HG03159 (cell line): ENCODE measurements around the gene TRPV4.

Experiments used
- ATAC-seq: cut with Tn5 transposase; IDR thresholded peaks from one replicate; pipeline ENCODE4 v1.9.1; 2021; ENCODE audit warnings: mild to moderate bottlenecking, moderate library complexity; ENCODE audit not compliant: unreplicated experiment

TRPV4 gene

DNA sequence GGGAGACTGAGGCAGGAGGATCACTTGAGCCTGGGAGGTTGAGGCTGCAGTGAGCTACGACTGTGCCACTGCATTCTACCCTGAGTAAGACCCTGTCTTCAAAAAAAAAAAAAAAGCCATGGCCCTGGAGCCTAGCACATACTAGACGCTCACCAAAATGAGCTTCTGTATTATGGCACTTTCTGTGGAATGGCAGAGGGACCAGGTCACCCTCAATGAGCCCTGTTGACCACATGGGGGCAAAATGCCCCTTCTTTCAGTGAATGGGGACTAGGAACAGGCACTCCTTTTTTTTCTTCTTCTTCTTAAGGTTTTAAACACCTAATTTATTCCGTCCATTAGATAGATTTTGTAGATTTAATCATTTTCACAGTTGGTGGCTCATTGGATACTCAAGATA is 69.1 kb downstream of the TRPV4 start:
- ATAC-seq = no peak

DNA sequence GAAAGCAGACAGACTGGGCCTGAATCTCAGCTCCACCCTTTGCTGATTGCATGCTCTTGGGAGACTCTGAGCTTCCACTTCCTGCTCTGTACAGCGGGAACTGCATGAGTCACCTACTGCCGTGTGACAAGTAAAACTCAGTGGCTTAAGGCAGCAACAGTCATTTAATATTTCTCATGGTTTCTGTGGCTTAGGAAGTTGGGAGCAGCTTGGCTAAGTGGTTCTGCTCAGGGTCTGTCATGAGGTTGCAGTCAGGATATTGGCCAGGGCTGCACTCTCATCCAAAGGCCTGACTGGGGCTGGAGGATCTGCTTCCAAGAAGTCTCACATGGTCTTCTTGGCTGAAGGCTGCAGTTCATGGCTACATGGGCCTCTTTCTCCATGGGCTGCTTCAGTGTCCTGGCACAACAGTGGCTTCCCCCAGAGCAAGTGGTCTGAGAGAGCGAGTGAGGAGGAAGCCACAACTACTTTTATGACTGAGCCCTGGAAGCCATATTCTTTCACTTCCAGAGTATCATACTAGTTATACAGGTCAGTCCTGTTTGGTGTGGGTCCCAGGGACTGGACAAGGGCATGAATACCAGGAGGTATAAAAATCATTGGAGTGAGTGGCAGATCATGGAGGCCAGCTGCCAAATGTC is 69.9 kb downstream of the TRPV4 start:
- no peak for ATAC-seq

DNA sequence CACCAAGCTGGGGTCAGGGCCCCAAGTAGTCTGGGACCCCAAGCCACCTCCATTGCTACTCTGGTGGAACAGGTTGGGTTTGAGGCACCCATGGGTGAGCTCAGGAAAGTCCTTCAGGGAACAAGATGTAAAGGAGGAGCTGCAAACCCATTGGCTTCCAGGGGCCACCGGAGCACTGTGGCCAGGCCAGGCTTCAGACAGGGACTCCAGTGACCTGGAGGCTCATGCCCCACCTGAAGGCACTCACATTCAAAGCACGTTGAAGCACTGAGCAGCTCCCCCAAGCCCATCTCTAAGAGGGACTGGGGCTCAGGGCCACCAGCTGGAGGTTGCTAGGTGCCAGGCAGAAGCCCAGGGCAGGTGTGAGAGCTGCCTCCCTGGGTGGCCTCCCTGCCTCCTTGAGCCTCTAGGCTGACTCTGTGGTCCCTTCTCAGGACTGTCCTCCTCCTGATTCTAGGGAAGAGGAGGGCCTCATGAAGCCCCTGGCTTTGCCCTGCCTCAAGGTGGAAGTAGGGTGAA is 70.5 kb downstream of the TRPV4 start:
- no peak for ATAC-seq

DNA sequence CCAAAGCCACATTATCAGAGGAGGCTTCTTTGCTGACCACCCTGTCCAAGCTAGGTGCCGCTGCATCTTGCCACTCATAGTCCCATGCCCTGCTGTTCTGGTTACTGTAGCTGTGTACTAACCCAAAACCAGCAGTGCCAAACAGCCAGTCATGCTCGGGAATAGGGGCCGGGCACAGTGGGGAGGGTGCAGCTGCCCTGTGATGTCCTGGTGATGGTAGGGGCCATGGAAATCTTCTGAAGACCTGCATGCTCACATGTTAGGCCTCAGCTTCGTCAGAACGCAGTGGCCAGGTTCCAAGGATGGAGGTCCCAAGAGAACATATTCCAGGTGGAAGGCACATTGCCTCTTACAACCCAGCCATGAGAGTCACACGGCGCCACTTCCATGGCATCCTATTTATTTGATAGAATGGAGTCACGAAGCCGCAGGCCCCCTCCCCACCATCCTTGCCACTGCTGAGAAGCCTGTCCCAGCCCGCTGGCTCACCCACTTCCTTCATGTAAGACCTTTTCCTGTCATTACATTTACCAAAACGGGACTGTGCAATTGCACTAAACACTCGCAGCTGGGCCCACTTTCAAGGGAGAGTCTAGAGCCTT is 71.0 kb downstream of the TRPV4 start:
- no peak for ATAC-seq

DNA sequence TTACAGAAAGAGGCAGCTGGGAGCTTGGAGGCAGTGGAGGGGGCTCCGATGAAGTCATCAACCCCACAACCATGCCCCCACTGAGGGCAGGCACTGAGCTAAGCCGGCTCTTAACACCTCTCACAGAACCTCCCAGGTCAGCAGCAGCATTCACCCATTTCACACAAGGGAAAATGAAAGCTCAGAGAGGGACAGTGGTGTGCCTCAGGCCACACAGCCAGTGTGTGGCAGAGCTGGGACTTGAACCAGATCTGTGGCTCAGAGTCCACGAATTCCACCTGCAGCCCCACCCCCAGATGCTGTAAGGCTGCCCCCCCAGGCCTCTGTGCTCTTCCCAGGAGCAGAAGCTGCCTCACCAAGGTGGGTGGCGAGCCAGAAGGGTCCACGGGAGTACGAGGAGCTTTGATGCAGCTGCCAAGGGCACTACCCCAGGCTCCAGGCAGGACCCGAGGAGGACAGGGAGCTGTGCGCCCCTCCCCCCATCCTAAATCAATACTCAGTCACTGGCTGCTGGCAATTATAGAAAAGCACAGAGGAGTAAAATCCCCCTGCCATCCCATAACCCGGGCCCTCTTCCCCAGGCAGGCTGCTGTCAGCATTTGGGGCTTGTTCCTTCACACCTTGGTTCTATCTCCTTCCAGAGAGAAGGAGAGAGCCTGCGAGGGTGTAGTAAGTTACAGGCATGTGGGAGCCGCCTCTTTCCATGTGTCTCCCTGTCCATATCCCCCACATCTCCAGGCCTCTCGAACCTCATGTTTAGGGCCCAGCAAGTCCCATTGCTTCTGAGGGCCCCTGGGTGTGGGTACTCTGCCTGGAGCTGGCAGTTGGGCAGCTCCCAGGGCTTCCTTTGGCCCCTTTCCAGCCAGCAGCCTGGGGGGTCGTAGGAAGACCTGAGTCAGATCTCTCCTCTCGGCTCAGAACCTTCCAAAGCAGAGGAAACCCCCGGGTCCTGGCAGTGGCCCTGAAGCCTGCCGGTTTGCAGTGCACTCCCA is 72.0 kb downstream of the TRPV4 start:
- ATAC-seq = no peak

DNA sequence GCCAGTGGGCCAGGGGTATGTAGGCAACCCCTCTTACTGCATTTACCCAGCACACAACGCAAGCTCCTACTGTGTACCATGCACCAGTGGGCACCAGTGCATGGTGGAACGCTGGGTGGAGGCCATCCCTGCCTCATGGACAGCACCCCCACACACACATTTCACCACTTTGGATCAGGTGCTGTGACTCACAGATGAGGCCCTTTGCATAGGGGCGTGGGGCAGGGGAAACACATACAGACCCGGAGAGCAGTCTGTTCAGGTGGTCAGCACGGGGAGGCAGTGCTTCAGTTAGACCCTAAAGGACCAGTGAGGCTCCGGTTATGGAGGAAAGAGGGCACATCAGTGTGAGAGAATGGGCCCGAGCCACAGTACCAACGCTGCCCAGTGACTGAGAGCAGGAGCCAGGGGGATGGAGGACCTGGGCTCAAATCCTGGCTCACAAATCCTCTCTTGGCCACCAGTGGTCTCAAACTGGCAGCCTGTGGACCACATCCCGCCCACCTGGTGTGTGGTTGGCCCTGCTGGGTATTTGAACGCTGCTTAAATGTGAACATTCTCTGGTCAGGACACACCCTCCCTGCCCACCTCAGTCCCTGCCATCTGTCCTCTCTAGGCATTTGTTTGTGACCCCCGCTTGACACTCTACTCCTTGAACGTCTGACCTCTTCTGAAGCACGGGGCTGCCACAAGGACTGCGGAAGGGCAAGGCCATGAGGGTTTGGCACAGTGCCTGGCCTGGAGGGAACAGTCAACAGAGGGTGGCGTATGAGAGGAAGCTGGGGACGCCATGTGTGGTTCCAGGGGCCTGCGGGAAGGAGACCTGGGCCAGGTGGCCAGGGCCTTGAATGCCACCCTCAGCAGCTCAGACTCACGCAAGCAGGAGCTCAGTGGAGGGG is 72.9 kb downstream of the TRPV4 start:
- no peak for ATAC-seq

DNA sequence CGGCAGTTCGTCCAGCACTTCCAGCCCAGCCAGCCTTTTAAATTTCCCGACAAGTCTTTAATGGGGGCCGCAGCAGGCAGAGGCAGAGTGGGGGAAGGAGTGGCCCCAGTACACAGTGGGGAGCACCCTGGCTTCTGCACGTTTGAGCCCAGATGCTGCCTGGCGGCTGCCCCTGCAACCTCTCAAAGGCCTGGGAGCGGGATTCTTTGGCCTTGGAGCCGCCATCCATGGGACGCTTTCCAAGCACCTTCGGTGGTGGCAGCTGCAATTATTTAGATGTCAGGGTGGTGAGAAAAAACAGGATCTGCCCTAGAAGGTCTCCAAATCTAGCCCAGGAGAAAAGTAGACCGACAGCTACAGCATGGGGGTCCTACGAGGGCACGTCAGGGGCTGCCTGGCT is 73.6 kb downstream of the TRPV4 start:
- ATAC-seq = no peak

DNA sequence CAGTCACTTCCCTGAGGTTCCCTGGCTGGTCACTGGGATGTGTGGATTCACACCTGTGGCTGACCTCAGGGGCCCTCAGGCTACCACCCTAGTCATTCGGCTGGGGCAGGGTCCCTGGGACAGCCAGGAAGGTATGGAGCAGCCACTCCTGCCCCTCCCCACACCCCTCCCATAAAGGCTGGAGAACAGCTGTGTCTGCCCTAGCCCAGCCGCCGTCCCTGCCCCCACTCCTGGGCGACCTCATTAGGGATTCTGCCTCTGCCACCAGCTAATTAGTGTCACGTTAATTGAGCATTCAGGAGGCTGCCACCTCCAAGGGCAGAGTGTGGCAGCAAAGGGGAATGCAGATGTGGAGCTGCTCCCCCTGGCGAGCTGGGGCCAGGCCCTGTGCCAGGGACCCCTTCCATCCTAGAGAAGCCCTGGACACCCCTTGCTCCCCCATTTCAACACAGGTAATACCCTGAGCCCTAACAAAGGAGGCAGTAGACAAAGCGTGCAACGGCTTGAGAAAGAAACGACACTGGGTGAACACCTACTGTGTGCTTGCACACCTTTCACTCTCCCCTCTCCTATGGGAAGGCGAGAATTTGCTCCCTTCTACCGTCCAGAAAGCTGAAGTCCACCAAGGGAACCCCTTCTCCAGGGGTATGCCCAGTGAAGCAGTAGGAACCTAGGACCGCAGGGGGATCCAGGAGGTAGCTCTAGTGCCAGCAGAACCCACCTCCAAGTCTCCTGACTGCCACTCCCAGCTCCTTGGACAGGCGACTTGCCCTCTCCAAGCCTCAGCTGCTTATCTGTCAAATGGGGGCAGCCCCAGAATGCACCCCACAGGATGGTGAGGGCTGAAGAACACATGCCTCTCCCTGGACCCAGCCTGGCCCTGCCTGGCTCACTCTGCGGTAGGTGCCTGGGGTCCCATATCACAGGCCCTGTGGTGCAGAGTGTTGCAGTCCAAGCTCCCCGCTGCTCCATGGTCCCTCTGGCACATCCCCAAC is 74.5 kb downstream of the TRPV4 start:
- no peak for ATAC-seq

DNA sequence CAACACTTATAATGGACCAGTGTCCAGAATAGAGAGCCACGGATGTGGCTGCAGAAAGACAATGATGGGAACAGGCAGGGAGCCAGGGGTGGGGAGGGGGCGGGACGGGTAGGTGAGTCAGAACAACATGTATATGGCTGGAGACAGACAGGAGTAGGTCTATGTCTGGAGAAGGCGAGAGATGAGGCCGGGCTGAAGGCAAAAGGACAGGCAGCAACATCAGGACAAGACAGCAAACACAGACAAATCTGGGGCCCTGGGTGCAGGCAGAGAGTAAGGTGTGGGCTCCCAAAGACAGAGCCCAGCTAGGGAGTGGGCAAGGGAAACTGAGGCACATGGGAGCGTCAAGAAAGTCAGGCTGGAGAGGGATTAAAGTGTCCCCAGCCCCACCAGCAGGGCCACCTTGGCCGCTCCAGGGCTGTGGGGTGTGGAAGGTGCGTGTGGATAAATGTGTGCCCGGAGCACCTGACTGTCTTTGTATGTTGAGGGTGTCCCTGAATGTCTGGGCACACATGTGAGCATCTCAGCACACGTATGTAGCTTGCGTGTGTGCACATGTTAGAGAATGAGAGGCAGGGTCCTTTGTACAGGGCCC is 75.4 kb downstream of the TRPV4 start:
- ATAC-seq = no peak

DNA sequence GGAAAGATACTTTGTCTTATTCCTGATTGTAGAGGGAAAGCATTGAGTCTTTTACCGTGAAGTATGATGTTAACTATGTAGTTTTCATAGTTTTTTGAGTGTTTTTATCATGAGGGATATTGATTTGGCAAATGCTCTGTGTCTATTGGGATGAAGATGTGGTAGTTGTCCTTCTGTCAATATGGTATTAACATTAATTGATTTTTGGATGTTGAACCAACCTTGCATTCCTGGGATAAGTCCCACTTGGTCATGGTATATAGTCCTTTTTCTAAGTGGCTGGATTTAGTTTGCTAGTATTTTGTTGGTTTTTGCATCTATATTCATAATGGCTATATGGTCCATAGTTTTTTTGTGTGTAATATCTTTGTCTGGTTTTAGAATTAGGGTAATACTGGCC is 76.7 kb downstream of the TRPV4 start:
- no peak for ATAC-seq

DNA sequence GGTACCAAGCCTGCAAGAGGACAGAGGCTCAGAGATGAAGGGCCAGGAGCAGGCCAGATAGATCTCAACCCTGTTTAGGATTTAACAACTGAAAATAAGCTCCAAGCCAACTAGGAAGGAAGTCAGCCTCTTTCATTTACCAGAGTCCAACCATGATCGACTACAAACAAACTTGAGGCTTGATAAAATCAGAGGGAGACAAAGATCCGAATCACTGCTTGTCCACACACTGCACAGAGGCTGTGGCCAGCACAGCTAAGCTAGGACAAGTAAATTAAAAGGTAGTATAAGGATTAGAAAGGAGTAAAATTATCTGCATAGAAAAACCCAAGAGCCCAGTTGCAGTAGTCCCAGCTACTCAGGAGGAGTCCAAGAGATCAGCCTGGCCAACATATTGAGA is 79.2 kb downstream of the TRPV4 start:
- no peak for ATAC-seq

DNA sequence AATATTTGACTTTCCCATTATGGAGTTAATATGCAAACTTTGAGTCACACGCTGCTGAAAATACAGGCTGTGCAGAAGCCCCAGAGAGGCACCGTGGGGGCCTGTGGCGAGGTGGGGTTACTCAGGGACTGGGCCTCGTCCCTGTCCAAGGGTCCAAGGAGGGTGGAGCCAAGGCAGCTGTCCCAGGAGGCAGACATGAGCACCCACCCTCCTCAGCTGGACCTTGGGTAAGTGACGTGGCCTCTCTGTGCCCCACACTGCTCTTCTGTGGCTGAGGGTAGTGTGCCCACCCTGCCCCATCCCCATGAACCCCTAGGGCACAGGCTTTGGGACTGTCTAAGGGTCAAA is 80.2 kb downstream of the TRPV4 start:
- ATAC-seq = no peak

DNA sequence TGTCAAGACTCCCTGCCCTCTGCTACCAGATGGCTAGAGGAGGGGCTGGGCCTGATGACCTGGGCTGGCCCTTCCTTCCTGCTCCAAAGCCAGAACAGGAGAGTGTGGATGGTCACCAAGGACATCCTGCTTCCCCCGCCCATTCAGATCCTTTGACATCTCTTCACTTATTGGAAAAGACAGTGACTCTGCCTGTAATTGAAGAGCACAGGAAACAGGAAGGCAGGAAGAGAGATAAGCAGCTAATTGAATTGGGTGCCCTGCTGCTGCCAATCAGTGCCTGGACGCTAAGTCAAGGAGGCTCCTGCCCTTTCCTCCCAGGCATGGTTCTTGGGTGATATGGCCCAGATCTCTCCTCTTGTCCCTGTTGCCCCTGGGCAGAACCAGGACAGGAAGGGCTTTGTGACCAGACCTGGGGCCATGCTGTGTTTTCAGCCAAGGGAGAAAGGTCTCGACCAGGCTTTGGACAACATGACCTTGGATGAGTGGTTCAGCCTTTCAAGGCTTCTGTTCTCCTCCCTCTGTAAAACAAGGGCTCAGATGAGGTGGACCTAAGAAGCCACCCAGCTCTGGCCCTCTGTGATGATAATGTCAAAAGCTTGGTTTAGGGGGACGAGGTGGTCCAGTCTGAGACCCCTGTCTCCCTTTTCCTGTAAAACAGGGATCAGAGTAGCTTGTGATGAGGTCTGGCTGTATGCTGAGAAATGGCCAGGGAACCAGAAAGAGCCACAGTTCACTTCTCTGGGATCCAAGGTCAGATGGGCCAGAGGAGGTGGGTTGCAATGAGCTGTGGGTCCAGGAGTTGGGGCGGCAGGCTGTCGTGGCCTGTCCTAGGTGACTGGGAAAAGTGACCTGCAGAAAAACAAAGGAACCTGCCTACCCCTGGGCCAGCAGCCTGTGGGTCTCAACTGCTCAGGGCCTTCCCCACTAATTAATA is 80.8 kb downstream of the TRPV4 start:
- ATAC-seq = no peak

DNA sequence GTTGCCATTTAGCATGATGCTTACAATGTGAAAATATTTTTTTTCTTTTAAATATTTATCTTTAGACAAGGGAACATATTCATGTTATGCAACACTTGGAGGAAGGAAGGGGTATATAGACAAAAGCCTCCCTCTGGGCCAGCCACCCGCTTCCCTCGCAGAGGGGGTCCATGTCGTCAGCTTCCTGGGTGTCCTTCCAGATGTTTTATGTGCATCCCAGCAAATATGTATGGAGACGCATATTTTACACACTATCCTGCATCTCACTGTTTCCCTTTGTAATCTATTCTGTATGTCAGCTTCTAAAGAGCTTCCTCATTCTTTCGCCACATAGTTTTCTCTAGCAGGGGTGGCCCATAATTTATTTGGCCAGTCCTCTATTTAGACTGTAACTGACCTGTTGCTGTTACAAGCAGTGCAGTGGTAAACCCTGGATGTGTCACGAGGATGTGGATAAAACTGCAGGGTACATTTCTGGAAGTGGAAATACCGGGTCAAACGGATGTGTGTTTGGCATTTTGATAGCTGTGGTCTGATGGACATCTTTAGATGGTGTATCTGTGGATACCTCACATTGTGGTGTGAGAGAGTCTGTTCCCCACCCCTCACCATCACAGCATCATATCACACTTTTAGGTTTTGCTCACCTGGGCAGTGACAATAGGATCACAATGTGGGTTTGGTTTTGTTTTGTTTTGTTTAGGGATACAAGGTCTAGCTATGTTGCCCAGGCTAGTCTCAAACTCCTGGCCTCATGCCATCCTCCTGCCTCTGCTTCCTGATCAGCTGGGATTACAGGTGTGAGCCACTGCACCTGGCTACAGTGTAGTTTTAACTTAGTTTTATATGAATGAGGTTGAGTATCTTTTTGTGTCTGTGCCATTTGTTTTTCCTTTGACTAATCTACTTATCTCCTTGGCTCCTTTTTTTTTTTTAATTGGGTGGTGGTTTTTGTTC is 87.9 kb downstream of the TRPV4 start:
- no peak for ATAC-seq

DNA sequence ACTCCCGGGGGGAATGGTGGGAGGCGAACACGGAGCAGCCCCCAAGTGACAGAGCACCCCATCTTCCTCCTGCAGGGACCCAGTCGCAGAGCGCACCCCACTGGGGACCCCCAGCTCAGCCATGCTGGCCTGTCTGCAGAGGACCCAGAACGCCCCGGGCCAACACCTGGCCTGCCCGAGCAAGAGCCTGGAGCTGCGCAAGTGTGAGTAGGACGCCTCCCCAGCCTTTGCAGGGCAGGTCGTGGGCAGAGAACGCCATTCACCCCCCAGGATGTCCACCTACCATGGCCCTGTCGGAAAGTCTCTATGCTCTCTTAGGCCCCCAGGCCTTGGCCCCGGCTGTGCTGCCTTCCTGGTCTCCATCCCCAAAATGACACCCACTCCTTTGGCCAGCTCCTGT is 89.2 kb downstream of the TRPV4 start:
- no peak for ATAC-seq

DNA sequence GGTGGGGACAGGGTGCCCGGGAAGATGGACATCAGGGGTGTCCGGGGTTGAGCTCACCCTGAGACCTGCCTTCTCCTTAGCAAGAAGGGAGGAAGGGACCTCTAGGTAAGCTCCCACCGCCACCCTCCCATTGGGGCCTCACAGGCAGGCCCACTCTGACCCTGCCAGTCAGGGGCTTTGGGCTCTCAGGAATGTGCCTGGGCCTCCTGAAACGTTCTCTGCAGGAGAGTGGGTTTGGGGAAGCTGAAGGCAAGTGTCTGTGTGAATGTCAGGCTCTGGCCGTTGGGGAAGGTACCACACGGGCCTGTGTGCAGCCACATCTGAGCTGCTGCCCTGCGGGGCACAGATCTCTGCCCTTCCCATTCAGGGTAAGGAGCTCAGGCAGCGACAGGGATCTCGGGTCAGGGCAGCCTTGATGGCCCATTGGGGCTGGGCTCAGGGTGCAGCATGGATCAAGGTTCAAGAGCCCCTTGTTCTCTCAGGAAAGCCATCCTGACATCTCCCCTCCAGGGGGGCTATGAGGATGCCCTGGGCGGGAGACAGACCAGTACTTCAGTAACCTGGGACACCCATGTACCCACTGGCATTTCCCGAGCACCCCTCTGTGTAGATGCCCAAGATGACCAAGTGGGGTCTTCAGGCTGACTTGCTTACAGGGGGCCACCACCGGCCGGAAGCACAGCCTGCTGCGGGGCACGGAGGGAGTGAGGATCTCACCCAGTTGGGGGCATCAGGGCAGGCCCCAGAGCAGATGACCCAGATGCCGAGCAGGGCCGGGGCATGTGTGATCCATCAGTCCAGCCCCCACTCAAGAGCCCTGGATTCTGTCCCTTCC is 89.9 kb downstream of the TRPV4 start:
- no peak for ATAC-seq
